Measurements from ENCODE around the gene KLF11.

DNA sequence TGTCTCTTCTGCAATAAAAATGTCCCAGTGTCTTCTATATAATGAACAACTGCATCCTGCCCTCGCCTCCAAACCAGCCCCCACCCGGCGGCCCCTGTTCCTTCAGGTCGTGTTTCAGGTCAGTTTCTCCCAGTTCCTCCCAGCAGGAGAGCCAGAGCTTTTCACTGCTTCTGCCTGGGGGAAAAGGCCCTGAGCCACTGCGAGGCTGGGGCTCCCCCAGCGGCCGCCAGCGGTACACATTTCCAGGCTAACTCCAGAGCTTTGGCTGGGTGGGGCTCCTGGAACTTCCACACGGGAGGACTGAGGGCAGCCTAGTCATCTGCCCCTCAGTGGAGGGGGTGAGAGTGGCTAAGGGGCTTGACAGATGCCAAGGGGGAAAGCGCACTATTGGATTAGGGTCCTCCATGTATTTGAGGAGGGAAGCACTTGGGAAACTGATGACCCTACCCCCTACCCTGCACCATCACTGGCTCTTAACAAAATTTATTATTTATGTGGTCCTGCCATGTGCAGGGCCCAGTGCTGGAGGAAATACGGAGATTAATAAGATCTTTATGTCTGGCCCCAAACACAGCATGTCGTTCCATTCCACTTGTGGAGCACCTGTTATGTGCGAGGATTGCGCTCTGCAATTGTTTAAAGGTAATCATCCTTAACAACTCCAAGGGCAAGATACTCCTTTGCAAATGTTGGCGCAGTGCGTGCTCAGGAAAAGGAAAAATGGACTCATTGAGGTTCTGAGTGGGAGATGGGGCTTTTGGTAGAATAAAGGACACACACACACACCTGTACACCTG, 54.2 kb downstream of the KLF11 start:
- no peak for TF ChIP-seq POLR2A (IDR thresholded peaks at IDR 0.05; ENCODE audit: low read length)
- TF ChIP-seq GATA1 (IDR thresholded peaks at IDR 0.05; ENCODE audit: low read depth, low read length): no peak
